GM12873 (cell line): Measurements from ENCODE around the gene TBC1D9.

Experiments
- TF ChIP-seq, protein P1 (sequence below): IDR thresholded peaks from 2 replicates; pipeline ENCODE4 v1.5.1; 2012; ENCODE audit warnings: low read depth, mild to moderate bottlenecking, moderate library complexity, low read length, control low read depth; ENCODE audit not compliant: insufficient read depth; ENCODE audit errors: missing control alignments

Gene TBC1D9

DNA sequence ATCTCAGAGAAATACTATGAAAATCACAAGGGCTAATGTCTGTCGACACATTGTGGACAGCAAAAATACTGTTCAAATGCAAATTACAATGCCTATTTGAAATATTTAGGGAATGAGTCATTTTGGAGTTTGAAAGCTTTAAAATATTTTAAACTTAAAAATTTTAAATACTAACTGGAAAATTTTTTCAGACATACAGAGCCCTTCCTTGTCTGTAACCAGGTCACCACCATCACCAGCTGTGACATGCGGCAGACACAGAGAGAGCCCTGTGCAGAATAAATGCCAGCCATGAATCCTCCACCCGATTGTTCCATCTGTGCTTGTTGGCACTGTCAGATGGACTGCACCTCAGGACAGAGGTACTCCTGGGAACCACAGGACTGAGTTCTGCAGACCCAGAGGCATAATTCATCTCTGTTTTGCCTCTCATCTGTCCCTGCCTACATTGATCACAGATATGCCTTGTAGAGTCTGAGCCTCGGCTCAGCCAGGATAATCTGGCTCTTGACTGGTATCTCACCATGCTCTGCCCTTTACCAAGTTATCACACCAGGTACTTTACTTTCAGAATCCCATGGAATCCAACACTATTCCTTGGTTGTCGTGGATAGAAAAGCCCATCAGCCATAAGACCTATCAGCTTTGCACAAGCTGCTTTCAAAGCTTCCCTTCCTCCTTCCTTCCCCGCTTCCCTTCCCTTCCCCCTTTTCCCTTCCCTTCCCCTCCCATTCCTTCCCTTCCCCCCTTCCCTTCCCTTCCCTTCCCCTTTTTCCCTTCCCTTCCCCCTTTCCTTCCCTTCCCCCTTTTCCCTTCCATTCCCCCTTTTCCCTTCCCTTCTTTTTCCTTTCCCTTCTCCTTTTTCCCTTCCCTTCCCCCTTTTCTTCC, 67.2 kb downstream of the TBC1D9 start:
- TF ChIP-seq, protein P1, sequence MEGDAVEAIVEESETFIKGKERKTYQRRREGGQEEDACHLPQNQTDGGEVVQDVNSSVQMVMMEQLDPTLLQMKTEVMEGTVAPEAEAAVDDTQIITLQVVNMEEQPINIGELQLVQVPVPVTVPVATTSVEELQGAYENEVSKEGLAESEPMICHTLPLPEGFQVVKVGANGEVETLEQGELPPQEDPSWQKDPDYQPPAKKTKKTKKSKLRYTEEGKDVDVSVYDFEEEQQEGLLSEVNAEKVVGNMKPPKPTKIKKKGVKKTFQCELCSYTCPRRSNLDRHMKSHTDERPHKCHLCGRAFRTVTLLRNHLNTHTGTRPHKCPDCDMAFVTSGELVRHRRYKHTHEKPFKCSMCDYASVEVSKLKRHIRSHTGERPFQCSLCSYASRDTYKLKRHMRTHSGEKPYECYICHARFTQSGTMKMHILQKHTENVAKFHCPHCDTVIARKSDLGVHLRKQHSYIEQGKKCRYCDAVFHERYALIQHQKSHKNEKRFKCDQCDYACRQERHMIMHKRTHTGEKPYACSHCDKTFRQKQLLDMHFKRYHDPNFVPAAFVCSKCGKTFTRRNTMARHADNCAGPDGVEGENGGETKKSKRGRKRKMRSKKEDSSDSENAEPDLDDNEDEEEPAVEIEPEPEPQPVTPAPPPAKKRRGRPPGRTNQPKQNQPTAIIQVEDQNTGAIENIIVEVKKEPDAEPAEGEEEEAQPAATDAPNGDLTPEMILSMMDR = no peak

DNA sequence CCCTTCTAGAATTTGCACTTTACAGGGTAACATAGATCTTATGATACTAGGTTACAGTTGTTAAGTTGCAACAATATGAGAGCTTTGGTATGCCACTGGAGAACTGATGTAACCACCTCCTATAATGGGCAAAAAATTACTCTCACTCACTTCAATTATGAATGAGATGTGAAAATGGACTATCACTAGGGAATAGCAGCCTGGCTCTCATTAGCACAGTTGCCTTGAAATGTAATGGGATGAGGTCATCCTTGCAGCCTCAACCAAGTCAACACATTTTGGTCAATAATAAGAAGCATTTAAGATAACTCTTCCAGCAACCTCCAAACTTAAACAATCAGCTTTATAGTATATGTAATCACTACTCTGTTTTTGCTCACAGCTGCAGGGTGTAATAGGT, 69.4 kb downstream of the TBC1D9 start:
- TF ChIP-seq, protein P1 = no peak

DNA sequence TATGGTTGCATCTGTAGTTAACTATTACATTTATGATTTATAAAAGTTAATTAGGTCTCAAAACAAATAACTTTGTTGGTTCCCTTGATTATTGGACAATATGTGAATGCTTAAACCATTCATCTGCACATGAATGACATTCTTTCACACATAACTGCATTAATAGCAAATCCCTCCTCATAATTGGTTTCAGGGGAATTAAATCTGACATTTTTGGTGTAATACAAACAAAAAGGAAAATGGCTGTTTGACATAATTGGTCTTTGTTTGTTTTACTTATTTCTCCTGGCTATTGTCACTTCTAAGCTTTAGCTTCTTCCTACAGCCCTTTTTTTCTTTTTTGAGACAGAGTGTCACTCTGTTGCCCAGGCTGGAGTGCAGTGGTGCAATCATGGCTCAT, 71.9 kb downstream of the TBC1D9 start:
- TF ChIP-seq, protein P1 = no peak

DNA sequence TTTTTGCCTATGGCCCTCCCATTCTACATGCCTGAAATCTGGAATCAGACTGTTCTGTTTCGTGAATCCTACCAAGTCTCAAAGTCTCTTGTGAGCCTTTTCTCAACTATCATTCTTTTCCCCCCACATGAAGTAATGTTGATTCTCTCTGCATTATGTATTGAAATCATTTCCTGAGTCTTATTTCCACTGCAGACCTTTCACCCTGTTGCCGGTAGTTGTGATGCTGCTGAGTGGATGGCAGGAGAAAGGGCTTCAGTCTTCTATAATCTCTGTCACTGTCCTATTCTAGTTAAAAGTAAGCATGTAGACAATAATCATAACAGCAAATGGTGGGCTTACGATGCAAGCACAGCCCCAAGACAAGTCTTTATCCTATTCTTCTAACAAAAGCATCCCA, 75.0 kb downstream of the TBC1D9 start:
- TF ChIP-seq, protein P1 = no peak

DNA sequence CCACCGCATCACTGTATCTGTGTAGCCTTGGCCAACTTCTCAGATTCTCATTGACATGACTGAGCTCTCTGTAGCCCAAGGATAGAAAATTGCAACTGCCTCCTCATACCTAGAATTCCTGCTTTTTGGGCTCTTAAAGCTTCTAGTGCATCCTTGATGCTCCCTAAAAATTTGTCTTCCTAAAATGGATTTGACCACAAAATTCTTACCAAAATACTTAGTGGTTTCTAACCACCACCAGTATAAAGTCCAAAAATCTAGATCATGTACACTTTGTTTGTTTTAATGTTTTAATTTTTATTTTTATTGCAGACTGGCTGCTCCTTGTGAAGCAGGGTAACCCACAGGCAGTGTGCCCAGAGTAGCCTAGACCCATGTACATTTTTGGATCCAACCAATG, 75.5 kb downstream of the TBC1D9 start:
- TF ChIP-seq, protein P1 = no peak

DNA sequence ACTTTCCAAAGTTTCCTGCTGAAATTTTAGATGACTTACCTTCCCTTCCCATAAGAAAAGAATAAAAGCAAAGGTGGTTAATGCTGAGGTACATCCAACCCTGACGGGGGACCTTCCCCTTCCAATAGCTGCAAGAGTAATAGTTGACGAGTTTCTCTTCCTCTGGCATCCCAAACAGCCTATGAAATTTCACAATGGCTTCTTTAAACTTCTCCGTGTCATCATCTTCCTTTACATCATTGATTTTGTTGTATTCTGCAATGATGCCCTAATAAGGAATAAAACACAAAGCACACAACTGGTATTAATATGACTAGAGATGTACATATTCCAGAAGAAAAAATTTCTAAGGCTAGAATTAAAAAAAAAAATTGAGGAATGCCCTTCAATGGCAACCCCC, 76.6 kb downstream of the TBC1D9 start:
- TF ChIP-seq, protein P1 = no peak

DNA sequence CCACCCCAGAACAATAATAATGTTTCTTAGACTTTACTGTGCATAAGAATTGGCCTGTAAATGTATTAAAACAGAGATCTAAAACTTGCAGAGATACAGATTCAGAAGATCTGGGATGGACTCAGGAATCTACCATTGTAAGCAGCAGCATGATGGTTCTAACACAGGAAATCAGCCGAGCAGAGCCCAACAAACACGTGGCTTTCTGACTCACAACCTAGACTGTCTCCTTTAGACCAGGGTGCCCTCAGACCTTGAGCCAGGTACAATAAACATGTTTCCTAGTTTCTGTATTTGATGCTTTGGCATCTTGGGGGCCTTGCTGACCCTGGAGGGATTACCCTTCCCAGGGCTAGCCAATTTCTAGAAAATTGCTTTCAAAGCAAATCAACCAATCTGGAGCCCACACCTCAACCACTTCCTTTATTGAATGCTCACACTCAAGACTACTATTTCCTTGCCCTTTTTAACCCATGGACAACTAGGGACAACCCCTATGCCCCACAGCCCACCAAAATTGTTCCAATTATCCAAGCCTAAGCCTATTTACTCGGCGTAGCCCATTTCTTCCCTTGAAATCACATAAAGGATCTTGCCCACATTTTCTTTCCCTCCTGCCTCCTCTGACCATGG, 80.5 kb downstream of the TBC1D9 start:
- TF ChIP-seq, protein P1 = no peak
